Adrenal gland (tissue), 5 donors: Measurements from ENCODE around the gene GRM4.

Source experiments
- POLR2A ChIP-seq, 2 donors: fragments of 450-650 bp; IDR thresholded peaks; one replicate each; pipeline ENCODE4 v1.6.1; 2017; ENCODE audit warnings: antibody characterized with exemption in 2 of 2, mild to moderate bottlenecking in 2 of 2, moderate library complexity in 1 of 2
- TF ChIP-seq, protein P1 (sequence below), 6 experiments: fragments of 450-650 bp in 4 of 6; fragments of 200-600 bp in 2 of 6; sonication (generic) in 1 of 6; IDR thresholded peaks; 1 replicate in 5 of 6; 2 replicates in 1 of 6; pipeline versions ENCODE4 v1.5.1 to v1.8.0; 2016 to 2021; ENCODE audit warnings: antibody characterized with exemption in 6 of 6, mild to moderate bottlenecking in 2 of 6, moderate library complexity in 1 of 6
- donor health status: DM: no; HTN: no; CAD: no.

DNA sequence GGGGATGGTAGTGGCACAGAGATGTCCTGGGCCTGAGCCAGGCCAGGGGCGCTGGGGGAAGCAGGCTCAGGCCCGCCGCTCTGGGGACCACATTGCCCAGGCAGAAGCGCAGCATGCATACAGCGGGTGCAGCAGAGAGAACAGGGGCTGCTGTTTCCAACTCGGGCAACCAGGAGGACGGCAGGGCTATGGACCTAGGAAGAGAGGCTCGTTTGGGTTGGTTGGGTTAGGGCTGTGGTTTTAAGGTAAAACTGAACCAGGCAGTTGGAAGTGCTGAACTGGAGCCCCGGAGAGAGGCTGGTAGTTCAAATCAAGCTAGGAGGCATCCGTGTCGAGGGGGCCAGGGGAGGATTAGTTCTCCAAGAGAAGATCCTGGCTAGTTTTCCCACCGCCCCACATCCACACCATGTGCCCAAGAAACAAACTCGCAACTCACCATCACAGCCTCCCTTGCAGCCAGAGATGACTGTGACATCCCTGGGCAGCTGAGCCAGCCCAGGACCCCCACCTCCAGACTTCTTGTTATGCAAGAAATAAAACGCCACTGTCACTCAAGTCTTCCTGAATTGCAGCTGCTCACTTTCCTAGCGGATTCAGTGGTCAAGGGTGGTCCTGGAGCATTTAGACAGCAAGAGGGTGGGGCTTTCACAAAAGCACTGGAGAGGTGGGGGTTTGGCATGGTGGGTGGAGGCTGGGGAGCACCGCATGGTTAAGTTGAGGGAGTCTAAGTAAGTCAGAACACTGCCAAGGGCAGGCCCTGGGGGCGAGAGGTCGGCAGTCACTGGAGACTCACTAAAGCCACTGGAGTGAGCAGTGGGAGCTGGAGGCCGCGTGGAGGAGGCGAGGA, 161.2 kb downstream of the GRM4 start:
- no peak for TF ChIP-seq POLR2A (IDR thresholded peaks at IDR 0.05)
- TF ChIP-seq, protein P1, sequence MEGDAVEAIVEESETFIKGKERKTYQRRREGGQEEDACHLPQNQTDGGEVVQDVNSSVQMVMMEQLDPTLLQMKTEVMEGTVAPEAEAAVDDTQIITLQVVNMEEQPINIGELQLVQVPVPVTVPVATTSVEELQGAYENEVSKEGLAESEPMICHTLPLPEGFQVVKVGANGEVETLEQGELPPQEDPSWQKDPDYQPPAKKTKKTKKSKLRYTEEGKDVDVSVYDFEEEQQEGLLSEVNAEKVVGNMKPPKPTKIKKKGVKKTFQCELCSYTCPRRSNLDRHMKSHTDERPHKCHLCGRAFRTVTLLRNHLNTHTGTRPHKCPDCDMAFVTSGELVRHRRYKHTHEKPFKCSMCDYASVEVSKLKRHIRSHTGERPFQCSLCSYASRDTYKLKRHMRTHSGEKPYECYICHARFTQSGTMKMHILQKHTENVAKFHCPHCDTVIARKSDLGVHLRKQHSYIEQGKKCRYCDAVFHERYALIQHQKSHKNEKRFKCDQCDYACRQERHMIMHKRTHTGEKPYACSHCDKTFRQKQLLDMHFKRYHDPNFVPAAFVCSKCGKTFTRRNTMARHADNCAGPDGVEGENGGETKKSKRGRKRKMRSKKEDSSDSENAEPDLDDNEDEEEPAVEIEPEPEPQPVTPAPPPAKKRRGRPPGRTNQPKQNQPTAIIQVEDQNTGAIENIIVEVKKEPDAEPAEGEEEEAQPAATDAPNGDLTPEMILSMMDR (IDR thresholded peaks at IDR 0.05) = no peak
